8988T (cell line): ENCODE results near the gene ZNF805.
"Not testable (repeated sequence)": the region's sequence is repeated elsewhere in the genome, so short reads cannot be mapped to it uniquely, and the experiment has no call there.

Source experiments
- DNase-seq: peaks from one replicate; pipeline ENCODE4 v3.0.0; 2011

ZNF805 gene

GRCh38 chr19:57240311-57241090 lies at the start of gene ZNF805:
Gene ZNF805 (plus strand): TSS chr19:57240632. CDS start chr19:57240892, 260 bp downstream.
- peak; percentile 74 for DNase-seq

- DNase-seq: peak; percentile 69
Observed at GRCh38 chr19:57191141-57192076, 49.0 kb upstream of the ZNF805 start, which contains the start of gene ZNF264. Gene ZNF264 (plus strand): TSS chr19:57191500. CDS start chr19:57191914, 414 bp downstream.

- no peak for DNase-seq
Observed at GRCh38 chr19:57192077-57192420, 48.4 kb upstream of the ZNF805 start.

- no peak for DNase-seq
Observed at GRCh38 chr19:57192993-57193392, 47.4 kb upstream of the ZNF805 start.

GRCh38 chr19:57197874-57198273 lies 42.6 kb upstream of the ZNF805 start:
- DNase-seq: not testable (repeated sequence)

- DNase-seq: no peak
Observed at GRCh38 chr19:57202160-57202559, 38.3 kb upstream of the ZNF805 start.

- DNase-seq: no peak
Observed at GRCh38 chr19:57210381-57210780, 30.1 kb upstream of the ZNF805 start.

GRCh38 chr19:57212109-57212508 lies 28.3 kb upstream of the ZNF805 start:
- DNase-seq: no peak

GRCh38 chr19:57227502-57227901 lies 12.9 kb upstream of the ZNF805 start:
- no peak for DNase-seq

GRCh38 chr19:57231686-57232085 lies 8.7 kb upstream of the ZNF805 start:
- no peak for DNase-seq

- no peak for DNase-seq
Observed at GRCh38 chr19:57233207-57233606, 7.2 kb upstream of the ZNF805 start.

- no peak for DNase-seq
Observed at GRCh38 chr19:57239982-57240310, 486 bp upstream of the ZNF805 start.

- DNase-seq: no peak
Observed at GRCh38 chr19:57241176-57241575, 744 bp downstream of the ZNF805 start.

GRCh38 chr19:57242821-57243220 lies 2.4 kb downstream of the ZNF805 start:
- no peak for DNase-seq

GRCh38 chr19:57244513-57244912 lies 4.1 kb downstream of the ZNF805 start:
- DNase-seq: no peak

- DNase-seq: no peak
Observed at GRCh38 chr19:57245066-57245465, 4.6 kb downstream of the ZNF805 start.

GRCh38 chr19:57245959-57246358 lies 5.5 kb downstream of the ZNF805 start:
- DNase-seq: no peak

GRCh38 chr19:57248646-57249045 lies 8.2 kb downstream of the ZNF805 start:
- DNase-seq: no peak

GRCh38 chr19:57249329-57249728 lies 8.9 kb downstream of the ZNF805 start:
- DNase-seq: no peak

GRCh38 chr19:57253767-57254166 lies 13.3 kb downstream of the ZNF805 start:
- not testable (repeated sequence) for DNase-seq

GRCh38 chr19:57262044-57262443 lies 21.6 kb downstream of the ZNF805 start:
- DNase-seq: no peak

GRCh38 chr19:57263244-57263741 lies 22.9 kb downstream of the ZNF805 start:
- DNase-seq: no peak

- DNase-seq: no peak
Observed at GRCh38 chr19:57267291-57267690, 26.9 kb downstream of the ZNF805 start.
